Omental fat pad (tissue), 4 donors: ENCODE measurements around the gene MTFP1. TPM values are rescaled to one million over a fixed set of nuclear protein-coding genes. Genes with fewer than 3 reads are reported as not detected.

ENCODE experiments used
- ATAC-seq: fragments of 150-250 bp; one replicate; pipeline ENCODE4 v1.9.1; 2016; ENCODE audit warnings: mild to moderate bottlenecking, moderate library complexity; ENCODE audit not compliant: low FRiP score
- DNase-seq: peaks from one replicate; pipeline ENCODE4 v3.0.0-alpha.2; 2019; ENCODE audit warnings: low spot score
- total RNA-seq, 4 donors: library from RNA; depleted of rRNA; stranded (reverse); fragments of >200 nt; gene quantifications; one replicate each; pipeline ENCODE4 v1.1.0, GENCODE V29; 2016
- TF ChIP-seq, protein P1 (sequence below), 3 donors: fragments of 450-650 bp; IDR thresholded peaks; one replicate each; pipeline ENCODE4 v1.5.1; 2016 to 2017; ENCODE audit warnings: antibody characterized with exemption in 3 of 3, mild to moderate bottlenecking in 3 of 3, moderate library complexity in 2 of 3

The MTFP1 gene
- total RNA-seq, 4 donors from 2014 or later = 11.2 to 14.7 (median 14.1) TPM

DNA sequence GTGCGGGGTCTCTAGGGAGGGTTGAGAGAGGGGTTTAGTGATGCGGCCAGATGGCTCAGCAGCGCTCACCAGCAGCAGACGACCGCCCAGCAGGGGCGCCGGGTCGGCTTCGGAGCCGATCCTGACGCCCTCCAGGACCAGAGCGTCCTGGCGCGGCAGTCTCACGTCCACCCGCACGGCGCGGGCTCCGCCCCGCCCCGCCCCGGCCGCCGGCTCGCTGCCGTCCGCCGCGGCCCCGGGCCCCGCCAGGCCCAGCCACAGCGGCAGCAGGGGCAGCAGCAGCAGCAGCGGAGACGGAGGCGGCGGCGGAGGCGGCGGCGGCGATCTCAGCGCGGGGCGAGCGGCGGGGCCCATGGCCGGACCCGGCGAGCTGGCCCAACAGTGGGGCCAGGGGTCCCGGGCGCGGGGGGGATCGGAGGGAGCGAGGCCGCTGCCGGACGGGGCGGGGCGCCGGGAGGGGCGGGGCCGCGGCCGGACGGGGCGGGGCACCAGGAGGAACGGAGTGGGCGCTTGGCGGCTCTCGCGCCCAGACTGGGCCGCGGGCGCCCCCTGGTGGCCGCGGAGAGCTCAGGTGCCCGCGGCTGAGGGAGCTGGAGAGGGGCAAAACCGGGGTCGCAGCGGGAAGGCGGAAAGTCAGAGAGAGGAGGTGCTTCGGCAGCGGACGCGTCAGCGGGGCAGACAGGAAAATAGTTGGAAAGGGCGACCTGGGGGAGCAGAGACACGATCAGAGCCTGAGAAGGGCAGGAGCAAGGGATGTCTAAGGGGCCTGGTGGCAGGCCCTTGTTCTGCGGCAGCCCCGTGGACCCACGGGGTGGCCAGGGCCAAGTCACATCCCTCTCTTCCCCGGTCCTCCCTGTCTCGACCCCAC is 38.4 kb upstream of the MTFP1 start, which contains the start of gene RNF215:
TSS of gene RNF215 (minus strand) at position 452 of the 868 bp plus-strand sequence. CDS start at position 354, 98 bp downstream.
- TF ChIP-seq, protein P1, sequence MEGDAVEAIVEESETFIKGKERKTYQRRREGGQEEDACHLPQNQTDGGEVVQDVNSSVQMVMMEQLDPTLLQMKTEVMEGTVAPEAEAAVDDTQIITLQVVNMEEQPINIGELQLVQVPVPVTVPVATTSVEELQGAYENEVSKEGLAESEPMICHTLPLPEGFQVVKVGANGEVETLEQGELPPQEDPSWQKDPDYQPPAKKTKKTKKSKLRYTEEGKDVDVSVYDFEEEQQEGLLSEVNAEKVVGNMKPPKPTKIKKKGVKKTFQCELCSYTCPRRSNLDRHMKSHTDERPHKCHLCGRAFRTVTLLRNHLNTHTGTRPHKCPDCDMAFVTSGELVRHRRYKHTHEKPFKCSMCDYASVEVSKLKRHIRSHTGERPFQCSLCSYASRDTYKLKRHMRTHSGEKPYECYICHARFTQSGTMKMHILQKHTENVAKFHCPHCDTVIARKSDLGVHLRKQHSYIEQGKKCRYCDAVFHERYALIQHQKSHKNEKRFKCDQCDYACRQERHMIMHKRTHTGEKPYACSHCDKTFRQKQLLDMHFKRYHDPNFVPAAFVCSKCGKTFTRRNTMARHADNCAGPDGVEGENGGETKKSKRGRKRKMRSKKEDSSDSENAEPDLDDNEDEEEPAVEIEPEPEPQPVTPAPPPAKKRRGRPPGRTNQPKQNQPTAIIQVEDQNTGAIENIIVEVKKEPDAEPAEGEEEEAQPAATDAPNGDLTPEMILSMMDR (IDR thresholded peaks at IDR 0.05) = peak in 2 of 3 donors; percentile 86 to 91
- ATAC-seq = peak; percentile 96
- peak; percentile 35 for DNase-seq

DNA sequence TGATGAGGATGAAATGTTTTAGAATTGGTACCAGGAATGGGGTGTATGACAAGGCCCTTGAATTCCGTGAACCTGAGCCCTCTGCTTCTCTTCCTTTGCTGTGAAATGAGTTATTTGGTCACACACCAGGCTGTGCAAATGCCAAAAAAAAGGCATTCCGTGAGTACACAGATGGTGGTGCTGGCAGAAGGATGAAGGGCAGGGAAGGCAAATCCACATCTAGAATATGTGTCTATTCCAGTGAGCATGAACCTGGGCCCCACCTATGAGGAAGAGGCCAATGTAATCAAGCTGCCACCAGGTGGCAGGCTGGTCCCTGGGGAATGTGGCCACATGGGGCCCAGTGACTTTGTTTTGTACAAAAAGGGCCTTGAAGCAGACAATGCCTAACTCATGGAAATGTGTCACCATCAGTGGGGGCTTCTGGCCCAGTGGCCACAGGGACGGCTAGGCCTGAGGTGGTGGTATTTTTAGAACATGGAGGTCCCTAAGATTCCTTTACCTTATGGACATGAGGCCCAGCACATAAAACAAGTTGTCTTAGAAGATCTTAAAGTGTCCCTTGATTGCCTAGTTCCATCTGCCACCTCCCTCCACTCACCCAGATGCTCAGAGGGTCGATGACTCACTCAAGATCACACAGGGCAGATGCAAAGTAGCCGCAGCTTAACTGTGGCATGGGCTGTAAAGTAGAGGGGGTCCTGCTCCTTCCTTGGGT is 34.4 kb upstream of the MTFP1 start:
- DNase-seq = peak; percentile 42
- ATAC-seq = no peak
- TF ChIP-seq, protein P1 (IDR thresholded peaks at IDR 0.05) = peak in 1 of 3 donors; percentile 47

DNA sequence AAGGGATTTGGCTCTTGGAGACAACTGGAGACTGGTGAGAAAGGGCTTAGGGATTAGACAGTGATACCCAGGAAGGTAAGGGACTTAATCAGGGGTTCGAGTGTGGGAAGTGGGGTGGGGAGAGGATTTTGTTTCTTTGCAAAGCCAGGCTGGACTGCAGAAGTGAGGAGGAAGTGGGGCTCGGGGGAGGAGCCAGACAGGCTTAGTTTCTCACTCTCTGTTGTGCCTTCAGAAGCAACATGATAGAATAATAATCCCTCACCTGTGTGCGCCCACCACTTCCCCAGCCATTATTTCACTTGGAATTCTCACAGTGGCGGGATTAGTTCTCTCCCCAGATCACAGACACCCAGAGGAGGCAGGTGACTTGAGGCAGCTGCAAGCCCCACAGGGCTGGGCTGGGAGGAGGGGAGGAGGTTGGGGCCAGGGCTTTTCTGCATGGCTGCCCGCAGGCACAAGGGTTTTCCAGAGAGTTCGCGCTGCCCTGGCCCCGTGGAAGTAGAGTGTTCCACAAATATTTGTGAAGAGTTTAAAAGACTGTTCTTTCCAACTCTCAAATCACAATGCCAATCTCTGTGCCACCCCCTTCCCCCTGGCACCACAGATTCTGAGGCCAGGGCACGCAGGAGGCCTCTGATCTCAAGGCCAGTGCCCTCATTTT is 32.8 kb upstream of the MTFP1 start:
- ATAC-seq (no peak), DNase-seq (no peak)
- TF ChIP-seq, protein P1 (IDR thresholded peaks at IDR 0.05) = no peak

DNA sequence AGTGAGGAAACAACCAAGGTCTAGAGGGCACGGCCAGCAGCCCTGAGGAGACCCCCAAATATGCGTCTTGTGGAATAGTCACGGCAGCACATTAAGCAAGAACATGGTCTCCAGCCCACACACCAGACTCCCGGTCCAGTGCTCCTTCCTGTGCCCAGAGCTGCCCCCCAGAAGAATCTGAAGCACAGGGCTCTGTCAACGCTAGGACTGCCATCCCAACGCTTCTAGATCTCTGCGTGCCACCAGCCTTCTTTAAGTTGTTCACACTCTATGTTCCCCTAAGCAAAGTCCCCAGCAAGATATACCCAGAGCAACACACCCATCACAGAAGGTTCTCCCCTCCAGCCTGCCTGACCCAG is 32.3 kb upstream of the MTFP1 start:
- TF ChIP-seq, protein P1 (IDR thresholded peaks at IDR 0.05) = no peak
- DNase-seq (no peak), ATAC-seq (no peak)

GRCh38 chr22:30393885-30394284 is 31.7 kb upstream of the MTFP1 start:
- DNase-seq = no peak
- TF ChIP-seq, protein P1 (IDR thresholded peaks at IDR 0.05) = no peak

DNA sequence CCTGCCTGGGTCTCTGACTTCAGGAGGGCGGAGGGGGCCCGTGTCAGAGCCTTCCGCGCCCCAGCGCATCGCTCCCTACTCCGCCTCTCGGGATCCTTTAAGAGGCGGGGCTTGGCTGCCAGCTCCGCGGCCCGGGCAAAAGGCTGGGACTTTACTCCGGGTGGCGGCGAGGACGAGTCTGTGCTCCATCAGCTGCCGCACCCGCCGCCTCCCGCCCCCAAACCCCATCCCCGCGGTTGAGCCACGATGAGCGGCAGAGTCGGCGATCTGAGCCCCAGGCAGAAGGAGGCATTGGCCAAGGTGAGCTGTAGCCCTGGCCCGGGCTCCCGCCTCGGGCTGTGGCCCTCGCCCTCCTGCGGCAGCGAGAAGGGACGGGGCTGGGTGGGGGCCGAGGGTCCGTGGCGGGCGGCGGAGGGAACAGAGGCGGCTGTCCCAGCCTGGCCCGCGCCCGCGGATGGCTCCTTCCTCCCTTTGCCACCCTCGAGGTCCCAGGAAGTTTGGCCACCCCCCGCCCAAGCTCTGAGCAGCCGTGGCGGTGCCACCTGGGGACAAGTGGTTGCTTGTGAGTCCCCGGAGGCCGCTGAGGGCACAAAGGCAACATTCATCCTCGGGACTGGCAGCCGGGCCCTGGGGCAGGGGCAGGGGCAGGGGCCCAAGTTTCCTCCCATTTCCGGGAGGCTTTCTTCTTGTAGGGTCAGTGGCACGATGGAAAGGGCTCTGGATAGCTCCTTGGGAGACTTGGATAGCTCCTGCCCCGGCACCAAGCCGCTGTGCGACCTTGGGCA is 28.5 kb upstream of the MTFP1 start, which contains the start of gene SEC14L2:
TSS of gene SEC14L2 (plus strand) at position 148 of the 785 bp plus-strand sequence. CDS start at position 247, 99 bp downstream.
- ATAC-seq (peak; percentile 43), DNase-seq (no peak)
- TF ChIP-seq, protein P1 (IDR thresholded peaks at IDR 0.05) = no peak

More at GRCh38 chr22:30393885-30394284, 31.7 kb upstream of the MTFP1 start:
- ATAC-seq = no peak
